Keratinocyte (primary cell): ENCODE measurements around the gene SOX5. TPM values are rescaled to one million over a fixed set of nuclear protein-coding genes. Genes with fewer than 3 reads are reported as not detected.

Experiments used
- DNase-seq: peaks from one replicate; pipeline ENCODE4 v3.0.0-alpha.2; 2011; ENCODE audit warnings: low read depth, missing footprints, low spot score
- FAIRE-seq: peaks from 2 replicates; lab custom pipeline; 2011; peaks lifted over from hg19 to GRCh38; lab: Jason Lieb, UNC
- H2AFZ ChIP-seq: 2 replicates; pipeline ENCODE4 v1.6.0; 2012; ENCODE audit warnings: low read length, control low read depth, inconsistent platforms; ENCODE audit not compliant: control insufficient read depth
- H3K27ac ChIP-seq: 2 replicates; pipeline ENCODE4 v1.5.1; 2011; ENCODE audit warnings: low read length; ENCODE audit not compliant: control insufficient read depth, insufficient read depth
- H3K27me3 ChIP-seq: 3 replicates; pipeline ENCODE4 v1.6.0; 2011; ENCODE audit warnings: low read length; ENCODE audit not compliant: control insufficient read depth, insufficient read depth; ENCODE audit errors: extremely low read depth
- H3K36me3 ChIP-seq, 2 experiments: 2 replicates in 1 of 2; 3 replicates in 1 of 2; pipeline ENCODE4 v1.5.1; 2011; ENCODE audit warnings: low read length in 2 of 2, mild to moderate bottlenecking in 1 of 2; ENCODE audit not compliant: control insufficient read depth in 2 of 2, insufficient read depth in 2 of 2; ENCODE audit errors: extremely low read depth in 1 of 2
- H3K4me1 ChIP-seq: 3 replicates; pipeline ENCODE4 v1.5.1; 2011; ENCODE audit warnings: low read length; ENCODE audit not compliant: control insufficient read depth, insufficient read depth; ENCODE audit errors: extremely low read depth
- H3K4me2 ChIP-seq: 3 replicates; pipeline ENCODE4 v1.6.0; 2011; ENCODE audit warnings: low read depth, low read length; ENCODE audit not compliant: control insufficient read depth, insufficient read depth; ENCODE audit errors: extremely low read depth
- H3K4me3 ChIP-seq, 3 experiments: fragments of 200-600 bp in 1 of 3; sonication (generic) in 1 of 3; 2 replicates in 2 of 3; 3 replicates in 1 of 3; pipeline ENCODE4 v1.5.1; 2011 to 2016; ENCODE audit warnings: low read length in 3 of 3, mild to moderate bottlenecking in 3 of 3, control low read depth in 2 of 3, inconsistent platforms in 1 of 3, low read depth in 1 of 3, mixed read lengths in 1 of 3, mixed run types in 1 of 3, moderate library complexity in 1 of 3; ENCODE audit not compliant: control insufficient read depth in 2 of 3, insufficient read depth in 2 of 3; ENCODE audit errors: extremely low read depth in 1 of 3
- H3K79me2 ChIP-seq: 2 replicates; pipeline ENCODE4 v1.6.0; 2012; ENCODE audit warnings: low read length; ENCODE audit not compliant: control insufficient read depth, insufficient read depth
- H3K9ac ChIP-seq: 3 replicates; pipeline ENCODE4 v1.6.0; 2011; ENCODE audit warnings: low read length; ENCODE audit not compliant: control insufficient read depth, insufficient read depth; ENCODE audit errors: extremely low read depth
- H3K9me1 ChIP-seq: 3 replicates; pipeline ENCODE4 v1.6.0; 2011; ENCODE audit warnings: low read length; ENCODE audit not compliant: control insufficient read depth, insufficient read depth; ENCODE audit errors: extremely low read depth
- H3K9me3 ChIP-seq: 2 replicates; pipeline ENCODE4 v1.5.1; 2012; ENCODE audit warnings: low read depth, low read length; ENCODE audit not compliant: control insufficient read depth
- H4K20me1 ChIP-seq: 3 replicates; pipeline ENCODE4 v1.6.0; 2011; ENCODE audit warnings: low read length; ENCODE audit not compliant: control insufficient read depth, insufficient read depth; ENCODE audit errors: extremely low read depth
- EZH2 ChIP-seq: IDR thresholded peaks from one replicate; pipeline ENCODE4 v1.6.1; 2012; ENCODE audit warnings: inconsistent platforms, mild to moderate bottlenecking, low read length, moderate library complexity
- dilution Hi-C: fragments of 300-500 bp; cut with MboI; formaldehyde crosslinking; loops from one replicate; pipeline ENCODE4 v1.7.0; 2020; ENCODE audit warnings: low sequenced_read_pairs; ENCODE audit not compliant: extremely low pct_ligation_motif_present
- polyA plus RNA-seq, 5 experiments: library from polyadenylated mRNA; depleted of rRNA in 3 of 5; stranded (reverse) in 3 of 5; stranded (forward) in 1 of 5; unstranded in 1 of 5; fragments of >200 nt; gene quantifications; 1 replicate in 1 of 5; 2 replicates in 3 of 5; 3 replicates in 1 of 5; pipeline versions ENCODE4 v1.2.1 to v1.2.3, GENCODE V29; 2011 to 2012; ENCODE audit warnings: missing spikeins in 2 of 5, low read depth in 1 of 5, low replicate concordance in 1 of 5
- TF ChIP-seq, protein P1 (sequence below), 3 experiments: IDR thresholded peaks in 1 of 3; conservative IDR thresholded peaks in 1 of 3; optimal IDR thresholded peaks in 1 of 3; 2 replicates in 2 of 3; 3 replicates in 1 of 3; pipeline versions ENCODE3 to v1.5.1; 2011; ENCODE audit warnings: low read length in 3 of 3, mild to moderate bottlenecking in 3 of 3, moderate library complexity in 2 of 3, control low read depth in 1 of 3, inconsistent platforms in 1 of 3; ENCODE audit not compliant: insufficient read depth in 2 of 3; ENCODE audit errors: extremely low read depth in 1 of 3

The SOX5 gene
- polyA plus RNA-seq, 1 donor (not counting 4 experiments of a cell fraction or from before 2014, with no cell fraction given), result not detected

DNA sequence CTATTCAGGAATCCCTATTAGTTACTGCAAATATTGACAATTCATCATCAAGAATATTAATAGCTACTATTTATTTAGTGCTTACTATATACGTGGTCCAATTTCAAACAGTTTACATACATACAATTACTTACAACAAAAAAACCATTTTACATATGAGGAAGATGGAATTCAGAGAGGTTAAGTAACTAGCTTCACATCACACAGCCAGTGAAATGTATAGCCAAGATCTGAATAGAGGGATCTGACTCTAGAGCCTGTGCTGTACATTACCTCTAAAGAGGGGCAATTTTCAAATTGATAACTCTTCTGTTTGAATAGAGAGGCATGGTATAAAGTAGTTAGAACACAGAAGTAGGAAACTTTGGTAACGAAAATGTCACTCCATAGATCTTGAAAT lies 18.3 kb downstream of the SOX5 start:
- FAIRE-seq, result no peak
- Histone ChIP-seq H3K9ac (no peak overlapping the region), H3K4me2 (no peak overlapping the region), H3K36me3 (no peaks in the 10 kb centered on the region), H3K9me1 (no peaks in the 10 kb centered on the region), H3K9me3 (no peaks in the 10 kb centered on the region), H3K27ac (no peak overlapping the region), H3K79me2 (no peaks in the 10 kb centered on the region), H2AFZ (no peak overlapping the region), H4K20me1 (no peaks in the 10 kb centered on the region), H3K27me3 (no peaks in the 10 kb centered on the region), H3K4me1 (no peaks in the 10 kb centered on the region), H3K4me3 (no peak overlapping the region)
- dilution Hi-C loops, result no loop called here
- TF ChIP-seq, protein P1, sequence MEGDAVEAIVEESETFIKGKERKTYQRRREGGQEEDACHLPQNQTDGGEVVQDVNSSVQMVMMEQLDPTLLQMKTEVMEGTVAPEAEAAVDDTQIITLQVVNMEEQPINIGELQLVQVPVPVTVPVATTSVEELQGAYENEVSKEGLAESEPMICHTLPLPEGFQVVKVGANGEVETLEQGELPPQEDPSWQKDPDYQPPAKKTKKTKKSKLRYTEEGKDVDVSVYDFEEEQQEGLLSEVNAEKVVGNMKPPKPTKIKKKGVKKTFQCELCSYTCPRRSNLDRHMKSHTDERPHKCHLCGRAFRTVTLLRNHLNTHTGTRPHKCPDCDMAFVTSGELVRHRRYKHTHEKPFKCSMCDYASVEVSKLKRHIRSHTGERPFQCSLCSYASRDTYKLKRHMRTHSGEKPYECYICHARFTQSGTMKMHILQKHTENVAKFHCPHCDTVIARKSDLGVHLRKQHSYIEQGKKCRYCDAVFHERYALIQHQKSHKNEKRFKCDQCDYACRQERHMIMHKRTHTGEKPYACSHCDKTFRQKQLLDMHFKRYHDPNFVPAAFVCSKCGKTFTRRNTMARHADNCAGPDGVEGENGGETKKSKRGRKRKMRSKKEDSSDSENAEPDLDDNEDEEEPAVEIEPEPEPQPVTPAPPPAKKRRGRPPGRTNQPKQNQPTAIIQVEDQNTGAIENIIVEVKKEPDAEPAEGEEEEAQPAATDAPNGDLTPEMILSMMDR (optimal IDR thresholded peaks at IDR 0.05 in 1 of 3, IDR thresholded peaks at IDR 0.05 in 1 of 3, conservative IDR thresholded peaks at IDR 0.05 in 1 of 3; ENCODE audit: extremely low read depth in 1 of 3, insufficient read depth in 2 of 3, low read length in 3 of 3), result no peak
- no peak for TF ChIP-seq EZH2
- DNase-seq, result no peak

DNA sequence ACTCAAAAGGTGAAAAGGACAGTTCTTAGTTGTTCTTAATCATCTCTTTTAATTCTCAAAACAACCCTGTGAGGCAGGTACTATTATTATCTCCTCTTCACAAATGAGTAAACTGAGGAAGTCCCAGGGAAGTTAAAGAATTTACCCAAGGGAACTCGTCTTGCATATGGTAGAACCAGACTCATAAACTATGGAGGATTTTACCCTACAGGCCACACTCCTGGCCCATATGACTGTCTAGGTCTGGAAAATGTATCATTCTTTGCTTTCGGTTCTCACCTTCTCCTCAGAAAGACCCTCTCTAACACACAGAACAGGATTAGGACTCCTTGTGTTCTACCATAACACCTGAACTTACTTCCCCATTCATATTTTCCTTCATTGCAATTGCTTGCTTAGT lies 18.9 kb downstream of the SOX5 start:
- Histone ChIP-seq H3K9me3 (no peaks in the 10 kb centered on the region), H3K27ac (no peak overlapping the region), H3K27me3 (no peaks in the 10 kb centered on the region), H3K79me2 (no peaks in the 10 kb centered on the region), H2AFZ (no peak overlapping the region), H3K4me3 (no peak overlapping the region), H3K36me3 (no peaks in the 10 kb centered on the region), H3K4me2 (no peak overlapping the region), H3K9ac (no peak overlapping the region), H4K20me1 (no peaks in the 10 kb centered on the region), H3K9me1 (no peaks in the 10 kb centered on the region), H3K4me1 (no peaks in the 10 kb centered on the region)
- FAIRE-seq (no peak), DNase-seq (no peak)
- TF ChIP-seq EZH2, result no peak
- TF ChIP-seq, protein P1 (optimal IDR thresholded peaks at IDR 0.05 in 1 of 3, IDR thresholded peaks at IDR 0.05 in 1 of 3, conservative IDR thresholded peaks at IDR 0.05 in 1 of 3; ENCODE audit: extremely low read depth in 1 of 3, insufficient read depth in 2 of 3, low read length in 3 of 3), result no peak
- dilution Hi-C loops, result no loop called here
